SK-N-MC (cell line): ENCODE measurements around the gene OR5A2.

Source experiments
- EZH2 ChIP-seq: fragments of 200-600 bp; sonication (generic); IDR thresholded peaks from one replicate; pipeline ENCODE4 v1.6.1; 2017; ENCODE audit warnings: antibody characterized with exemption
- POLR2AphosphoS5 ChIP-seq: IDR thresholded peaks from 2 replicates; pipeline ENCODE4 v1.6.1; 2012; ENCODE audit warnings: mild to moderate bottlenecking, low read depth, low read length, borderline replicate concordance

- TF ChIP-seq POLR2AphosphoS5 = no peak
- no peak for TF ChIP-seq EZH2
Measured at GRCh38 chr11:59427068-59427382, 812 bp upstream of the OR5A2 start.
